ENCODE data around the gene NMRAL1. TPM values are rescaled to one million over a fixed set of nuclear protein-coding genes. Genes with fewer than 3 reads are reported as not detected.

Gene NMRAL1
- total and polyA plus RNA-seq, 9 donors: 15.0 to 72.7 (median 51.5) TPM

DNA sequence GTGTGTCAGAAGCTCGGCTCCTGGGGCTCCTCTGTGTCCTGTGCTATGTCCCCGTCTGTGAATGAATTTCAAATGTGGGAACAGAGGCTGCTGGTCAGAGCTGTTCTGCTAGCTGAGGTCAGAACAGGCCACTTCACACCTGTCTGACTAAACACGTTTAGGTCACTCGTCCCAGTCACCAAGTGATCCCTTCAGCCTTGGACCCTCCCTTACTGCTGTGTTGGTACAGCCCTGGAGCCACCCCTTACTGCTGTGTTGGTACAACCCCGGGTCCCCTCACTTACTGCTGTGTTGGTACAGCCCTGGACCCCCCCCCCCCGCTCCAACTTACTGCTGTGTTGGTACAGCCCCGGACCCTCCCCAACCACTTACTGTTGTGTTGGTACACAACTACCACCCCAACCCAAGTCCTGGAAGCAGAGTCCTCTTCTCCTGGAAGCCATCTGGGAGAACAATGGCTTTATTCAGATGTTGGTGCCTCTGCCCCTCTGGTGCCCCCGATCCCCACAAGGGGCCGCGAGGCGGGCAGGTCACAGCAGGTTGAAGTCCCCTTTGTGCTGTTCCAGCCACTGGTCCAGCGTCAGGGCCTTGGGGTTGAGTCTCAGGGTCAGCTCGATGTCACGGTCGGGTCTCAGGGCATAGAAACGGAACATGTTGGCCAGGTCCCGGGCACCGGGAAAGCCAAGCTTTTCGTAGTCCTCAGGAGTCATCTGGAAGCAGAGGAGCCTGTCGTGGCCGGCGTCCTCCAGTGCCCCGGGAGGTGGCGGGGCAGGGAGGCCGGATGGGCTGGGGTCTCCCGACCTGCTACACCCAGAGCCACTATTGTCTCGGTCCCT, 13.0 kb downstream of the NMRAL1 start:
- 73 to 80% (median 76%) methylated on average over 27 of the region's 27 CpGs for WGBS, 3 donors
- Histone ChIP-seq H3K4me1 (ENCODE audit: insufficient read depth) (peaks cover 13% of the 10 kb centered on the region), H3K9me3 (no peaks in the 10 kb centered on the region), H3K27me3 (no peaks in the 10 kb centered on the region), H3K36me3 (no peaks in the 10 kb centered on the region), H3K27ac (no peak overlapping the region), H3K4me3 (no peak overlapping the region)
- no peak for DNase-seq
- TF ChIP-seq POLR2A (IDR thresholded peaks at IDR 0.05) (no peak), EP300 (IDR thresholded peaks at IDR 0.05) (no peak)
- TF ChIP-seq, protein P1, sequence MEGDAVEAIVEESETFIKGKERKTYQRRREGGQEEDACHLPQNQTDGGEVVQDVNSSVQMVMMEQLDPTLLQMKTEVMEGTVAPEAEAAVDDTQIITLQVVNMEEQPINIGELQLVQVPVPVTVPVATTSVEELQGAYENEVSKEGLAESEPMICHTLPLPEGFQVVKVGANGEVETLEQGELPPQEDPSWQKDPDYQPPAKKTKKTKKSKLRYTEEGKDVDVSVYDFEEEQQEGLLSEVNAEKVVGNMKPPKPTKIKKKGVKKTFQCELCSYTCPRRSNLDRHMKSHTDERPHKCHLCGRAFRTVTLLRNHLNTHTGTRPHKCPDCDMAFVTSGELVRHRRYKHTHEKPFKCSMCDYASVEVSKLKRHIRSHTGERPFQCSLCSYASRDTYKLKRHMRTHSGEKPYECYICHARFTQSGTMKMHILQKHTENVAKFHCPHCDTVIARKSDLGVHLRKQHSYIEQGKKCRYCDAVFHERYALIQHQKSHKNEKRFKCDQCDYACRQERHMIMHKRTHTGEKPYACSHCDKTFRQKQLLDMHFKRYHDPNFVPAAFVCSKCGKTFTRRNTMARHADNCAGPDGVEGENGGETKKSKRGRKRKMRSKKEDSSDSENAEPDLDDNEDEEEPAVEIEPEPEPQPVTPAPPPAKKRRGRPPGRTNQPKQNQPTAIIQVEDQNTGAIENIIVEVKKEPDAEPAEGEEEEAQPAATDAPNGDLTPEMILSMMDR (IDR thresholded peaks at IDR 0.05): no peak
- intact Hi-C loops (cut with DNase I): no loop called here

DNA sequence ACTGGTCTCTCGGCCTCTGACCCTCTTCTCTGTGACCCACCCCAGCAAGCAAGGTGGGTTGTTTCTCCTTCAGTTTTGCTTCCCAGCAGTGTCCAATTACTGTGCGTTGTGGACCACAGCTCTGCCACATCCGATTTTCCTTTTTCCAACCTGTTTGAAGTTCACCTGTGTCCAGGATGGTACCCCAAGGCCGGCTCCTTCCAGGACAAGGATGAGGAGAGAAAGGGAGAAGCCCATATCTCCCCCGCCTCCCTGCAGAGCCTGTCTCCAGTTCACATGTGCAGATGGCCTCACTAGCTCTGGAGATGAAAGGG, 13.5 kb downstream of the NMRAL1 start:
- intact Hi-C loops (cut with DNase I): no loop called here
- no peaks in the 10 kb centered on the region for H3K9me3 ChIP-seq
- peaks cover 13% of the 10 kb centered on the region for H3K4me1 ChIP-seq (ENCODE audit: insufficient read depth)
- no peak for DNase-seq
- no peaks in the 10 kb centered on the region for H3K27me3 ChIP-seq
- no peak for TF ChIP-seq POLR2A (IDR thresholded peaks at IDR 0.05)
- TF ChIP-seq, protein P1 (IDR thresholded peaks at IDR 0.05): no peak
- no peak for TF ChIP-seq EP300 (IDR thresholded peaks at IDR 0.05)
- 74 to 83% (median 83%) methylated on average over 5 of the region's 5 CpGs for WGBS, 3 donors
- H3K27ac ChIP-seq: no peak overlapping the region
- no peak overlapping the region for H3K4me3 ChIP-seq
- H3K36me3 ChIP-seq: no peaks in the 10 kb centered on the region

DNA sequence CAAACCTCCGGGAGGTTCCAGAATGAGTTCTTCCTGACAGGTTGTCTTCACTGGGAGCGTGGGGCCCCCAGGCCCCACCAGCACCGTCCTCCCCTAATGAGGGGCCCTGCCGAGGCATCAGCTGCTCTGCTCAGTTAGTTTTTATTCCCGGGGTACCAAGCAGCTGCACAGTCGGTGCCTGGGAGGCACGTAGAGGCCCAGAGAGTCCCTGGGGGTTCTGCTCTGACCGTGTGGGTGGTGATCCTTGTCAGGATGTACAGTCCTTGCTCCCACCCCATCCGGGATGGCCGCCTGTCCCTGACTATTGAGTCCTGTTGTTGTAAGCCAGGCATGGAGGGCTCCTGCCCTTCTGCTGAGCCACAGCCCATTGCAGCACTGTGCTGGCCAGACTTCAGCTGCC, 18.5 kb downstream of the NMRAL1 start:
- no peak for DNase-seq
- H3K4me1 ChIP-seq (ENCODE audit: insufficient read depth): peaks cover 13% of the 10 kb centered on the region
- TF ChIP-seq, protein P1 (IDR thresholded peaks at IDR 0.05): no peak
- no peak for TF ChIP-seq POLR2A (IDR thresholded peaks at IDR 0.05)
- TF ChIP-seq EP300 (IDR thresholded peaks at IDR 0.05): no peak
- H3K9me3 ChIP-seq: no peaks in the 10 kb centered on the region
- H3K36me3 ChIP-seq: no peaks in the 10 kb centered on the region
- H3K4me3 ChIP-seq: no peak overlapping the region
- WGBS, 3 donors: 73 to 76% (median 74%) methylated on average over 10 of the region's 10 CpGs
- H3K27me3 ChIP-seq: no peaks in the 10 kb centered on the region
- H3K27ac ChIP-seq: no peak overlapping the region
- intact Hi-C loops (cut with DNase I): no loop called here

DNA sequence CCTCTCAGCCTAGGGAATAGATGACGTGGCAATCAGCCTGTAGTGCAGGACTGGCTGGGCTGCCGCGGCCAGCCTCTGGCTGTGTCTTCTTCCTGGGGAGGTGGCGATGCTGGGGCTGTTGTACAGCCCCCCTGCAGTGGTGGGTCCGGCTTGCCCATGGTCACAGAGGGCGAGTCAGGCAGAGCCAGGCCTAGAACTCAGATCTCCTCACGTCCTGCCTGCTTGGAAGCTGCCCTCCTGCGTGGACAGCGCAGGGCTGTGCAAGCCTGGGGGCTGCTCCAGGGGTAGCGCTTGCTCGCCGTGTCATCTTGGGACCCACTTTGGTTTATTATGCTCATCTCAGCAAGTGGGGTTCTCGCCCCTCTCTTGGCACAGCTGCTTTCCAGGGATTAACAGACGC, 19.3 kb downstream of the NMRAL1 start:
- intact Hi-C loops (cut with DNase I): no loop called here
- Histone ChIP-seq H3K36me3 (no peaks in the 10 kb centered on the region), H3K4me3 (no peak overlapping the region), H3K27me3 (no peaks in the 10 kb centered on the region), H3K27ac (no peak overlapping the region), H3K9me3 (no peaks in the 10 kb centered on the region), H3K4me1 (ENCODE audit: insufficient read depth) (peaks cover 13% of the 10 kb centered on the region)
- DNase-seq: no peak
- TF ChIP-seq, protein P1 (IDR thresholded peaks at IDR 0.05): no peak
- TF ChIP-seq POLR2A (IDR thresholded peaks at IDR 0.05): no peak
- no peak for TF ChIP-seq EP300 (IDR thresholded peaks at IDR 0.05)
- 88 to 89% (median 89%) methylated on average over 13 to 14 of the region's 14 CpGs for WGBS, 3 donors

Measured in ovary (tissue), 9 donors.